ENCODE measurements around the gene TTLL12.

- no peak for TF ChIP-seq EZH2 (IDR thresholded peaks at IDR 0.05; ENCODE audit: low read depth, unreplicated experiment)
- TF ChIP-seq CTCF (conservative IDR thresholded peaks at IDR 0.05; ENCODE audit: low read depth in 2 of 2), result no peak
- TF ChIP-seq POLR2AphosphoS5 (IDR thresholded peaks at IDR 0.05; ENCODE audit: low read depth), result no peak
- TF ChIP-seq ETS1 (IDR thresholded peaks at IDR 0.05), result no peak
Observed at GRCh38 chr22:43172191-43172590, 14.7 kb downstream of the TTLL12 start.

Measured in GM23338 (cell line).